ENCODE results near the gene KCNMA1.

The KCNMA1 gene

DNA sequence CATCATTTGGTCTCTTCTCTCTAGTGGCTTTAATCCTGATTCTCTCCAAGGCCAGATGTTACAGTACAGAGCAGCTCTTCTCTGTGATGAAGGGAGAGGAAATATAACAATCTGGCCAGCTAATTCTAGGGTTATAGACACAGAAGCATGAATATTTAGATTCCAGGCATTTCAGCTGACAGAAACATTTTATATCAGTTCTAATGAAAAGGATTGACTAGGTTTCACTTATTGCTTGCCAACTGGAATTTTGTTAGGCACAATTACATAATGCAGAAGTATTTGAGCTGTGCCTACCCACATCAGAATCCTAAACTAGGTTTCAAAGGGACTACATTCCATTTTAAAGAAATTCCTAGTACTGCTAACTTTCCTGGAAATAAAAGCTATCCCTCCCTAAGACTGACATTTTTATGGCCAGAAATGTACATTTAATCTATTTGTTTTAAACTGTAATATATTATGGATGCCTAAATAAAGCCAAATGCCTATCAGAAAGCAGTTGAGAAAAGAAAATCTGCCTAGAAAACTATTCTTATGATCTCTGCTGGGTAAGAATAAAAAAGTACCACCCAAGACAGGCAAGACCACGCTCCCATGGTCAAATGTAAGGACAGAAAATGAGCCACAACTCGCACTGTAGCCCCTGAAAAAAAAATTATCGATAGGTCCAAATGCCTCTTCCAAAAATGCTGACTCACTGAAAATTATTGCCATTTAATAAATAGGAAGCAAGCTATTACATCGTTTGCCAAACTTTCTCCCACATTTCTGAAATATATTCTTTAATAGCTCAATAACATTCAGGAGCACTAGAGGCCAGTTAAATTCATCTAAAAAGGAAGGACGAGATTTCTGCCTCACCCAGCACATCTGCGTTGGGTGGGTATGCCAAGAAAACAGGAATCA, 498.1 kb downstream of the KCNMA1 start:
- no peaks in the 10 kb centered on the region for H3K9me3 ChIP-seq (ENCODE audit: control insufficient read depth, low read depth, low read length)
- H3K27me3 ChIP-seq (ENCODE audit: control insufficient read depth, insufficient read depth, low read length), result no peaks in the 10 kb centered on the region
- peaks cover 4% of the 10 kb centered on the region for H3K4me1 ChIP-seq (ENCODE audit: control insufficient read depth, low read depth, low read length)
- no peak overlapping the region for H3K27ac ChIP-seq (ENCODE audit: low read length)
- no peak overlapping the region for H3K4me3 ChIP-seq (ENCODE audit: low read length)
- no peaks in the 10 kb centered on the region for H3K36me3 ChIP-seq (ENCODE audit: control insufficient read depth, low read depth, low read length)
- H3K9ac ChIP-seq (ENCODE audit: low read length), result no peak overlapping the region

DNA sequence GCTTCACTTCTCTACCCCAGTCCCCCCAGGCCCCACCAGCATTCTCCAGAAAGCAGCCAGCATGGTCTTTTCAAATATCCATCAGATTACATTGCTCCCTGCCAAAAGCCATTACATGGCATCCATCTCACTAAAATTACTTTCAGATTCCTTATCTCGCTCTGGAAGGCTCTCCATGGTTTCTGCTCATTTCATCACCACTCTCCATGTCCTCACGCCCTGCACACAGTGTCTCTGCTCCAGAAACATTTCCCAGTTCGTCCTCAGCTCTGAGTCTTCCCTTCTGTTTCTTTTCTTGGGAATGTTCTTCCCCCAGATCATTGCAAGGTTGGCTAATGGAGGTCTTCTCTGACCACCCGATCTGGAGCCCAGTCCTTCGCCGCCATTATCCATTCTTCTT, 499.1 kb downstream of the KCNMA1 start:
- no peak overlapping the region for H3K9ac ChIP-seq (ENCODE audit: low read length)
- no peak overlapping the region for H3K27ac ChIP-seq (ENCODE audit: low read length)
- no peak overlapping the region for H3K4me3 ChIP-seq (ENCODE audit: low read length)
- peaks cover 4% of the 10 kb centered on the region for H3K4me1 ChIP-seq (ENCODE audit: control insufficient read depth, low read depth, low read length)
- no peaks in the 10 kb centered on the region for H3K9me3 ChIP-seq (ENCODE audit: control insufficient read depth, low read depth, low read length)
- H3K36me3 ChIP-seq (ENCODE audit: control insufficient read depth, low read depth, low read length), result no peaks in the 10 kb centered on the region
- H3K27me3 ChIP-seq (ENCODE audit: control insufficient read depth, insufficient read depth, low read length), result no peaks in the 10 kb centered on the region

DNA sequence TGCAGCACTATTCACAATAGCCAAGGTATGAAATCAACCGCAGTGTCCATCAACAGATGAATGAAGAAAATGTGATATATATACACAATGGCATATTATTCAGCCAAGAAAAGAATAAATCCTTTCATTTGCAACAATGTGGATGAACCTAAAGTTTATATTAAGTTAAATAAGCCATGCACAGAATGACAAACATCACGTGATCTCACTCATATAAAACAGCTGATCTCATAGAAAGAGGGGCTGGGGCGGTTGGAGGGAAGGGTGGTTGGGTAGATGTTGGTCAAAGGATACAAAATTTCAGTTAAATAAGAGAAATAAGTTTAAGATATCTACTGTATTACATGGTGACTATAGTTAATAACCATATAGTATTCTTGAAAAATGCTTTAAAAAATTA, 502.1 kb downstream of the KCNMA1 start:
- Histone ChIP-seq H3K27me3 (ENCODE audit: control insufficient read depth, insufficient read depth, low read length) (no peaks in the 10 kb centered on the region), H3K9me3 (ENCODE audit: control insufficient read depth, low read depth, low read length) (no peaks in the 10 kb centered on the region), H3K4me1 (ENCODE audit: control insufficient read depth, low read depth, low read length) (peaks cover 4% of the 10 kb centered on the region), H3K27ac (ENCODE audit: low read length) (no peak overlapping the region), H3K36me3 (ENCODE audit: control insufficient read depth, low read depth, low read length) (no peaks in the 10 kb centered on the region), H3K9ac (ENCODE audit: low read length) (no peak overlapping the region), H3K4me3 (ENCODE audit: low read length) (no peak overlapping the region)

DNA sequence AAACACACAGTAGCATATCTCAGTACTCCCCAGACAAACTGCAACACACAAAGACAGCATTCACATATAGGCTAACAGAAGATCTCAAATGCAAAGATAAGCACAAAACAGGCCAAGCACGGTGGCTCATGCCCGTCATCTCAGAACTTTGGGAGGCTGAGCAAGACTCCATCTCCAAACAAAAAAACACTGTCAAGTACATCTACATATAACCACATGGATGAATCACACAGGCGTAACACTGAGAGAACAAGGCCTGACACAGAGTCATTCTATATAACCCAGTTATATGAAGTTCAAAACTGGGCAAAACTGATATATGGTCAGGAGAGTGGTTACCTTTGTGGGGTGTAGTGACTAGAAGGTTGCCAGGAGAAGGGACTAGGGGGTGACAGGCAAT, 506.4 kb downstream of the KCNMA1 start:
- Histone ChIP-seq H3K27ac (ENCODE audit: low read length) (no peak overlapping the region), H3K27me3 (ENCODE audit: control insufficient read depth, insufficient read depth, low read length) (no peaks in the 10 kb centered on the region), H3K4me3 (ENCODE audit: low read length) (no peak overlapping the region), H3K9ac (ENCODE audit: low read length) (no peak overlapping the region), H3K4me1 (ENCODE audit: control insufficient read depth, low read depth, low read length) (no peaks in the 10 kb centered on the region), H3K36me3 (ENCODE audit: control insufficient read depth, low read depth, low read length) (no peaks in the 10 kb centered on the region), H3K9me3 (ENCODE audit: control insufficient read depth, low read depth, low read length) (no peaks in the 10 kb centered on the region)

DNA sequence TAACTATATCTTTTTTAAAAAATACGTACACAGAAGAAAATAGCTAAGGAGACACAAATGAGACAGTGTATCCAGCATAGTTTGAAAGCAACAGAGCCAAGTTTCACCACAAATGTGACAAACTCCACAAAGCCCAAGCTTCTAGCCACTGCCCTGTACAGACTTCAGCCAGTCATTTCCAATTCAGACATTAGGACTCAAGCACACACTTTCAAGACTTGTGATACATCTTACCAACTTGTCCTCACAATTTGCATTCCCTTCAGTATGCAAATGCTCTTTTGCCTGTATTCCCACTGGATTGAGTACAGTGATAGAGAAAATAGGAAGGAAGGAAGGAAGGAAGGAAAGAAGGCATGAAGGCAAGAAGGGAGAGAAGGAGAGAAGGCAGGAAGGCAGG, 510.4 kb downstream of the KCNMA1 start:
- no peak overlapping the region for H3K27ac ChIP-seq (ENCODE audit: low read length)
- no peak overlapping the region for H3K9ac ChIP-seq (ENCODE audit: low read length)
- H3K9me3 ChIP-seq (ENCODE audit: control insufficient read depth, low read depth, low read length), result no peaks in the 10 kb centered on the region
- no peak overlapping the region for H3K4me3 ChIP-seq (ENCODE audit: low read length)
- H3K36me3 ChIP-seq (ENCODE audit: control insufficient read depth, low read depth, low read length), result no peaks in the 10 kb centered on the region
- H3K27me3 ChIP-seq (ENCODE audit: control insufficient read depth, insufficient read depth, low read length), result no peaks in the 10 kb centered on the region
- H3K4me1 ChIP-seq (ENCODE audit: control insufficient read depth, low read depth, low read length), result no peaks in the 10 kb centered on the region

DNA sequence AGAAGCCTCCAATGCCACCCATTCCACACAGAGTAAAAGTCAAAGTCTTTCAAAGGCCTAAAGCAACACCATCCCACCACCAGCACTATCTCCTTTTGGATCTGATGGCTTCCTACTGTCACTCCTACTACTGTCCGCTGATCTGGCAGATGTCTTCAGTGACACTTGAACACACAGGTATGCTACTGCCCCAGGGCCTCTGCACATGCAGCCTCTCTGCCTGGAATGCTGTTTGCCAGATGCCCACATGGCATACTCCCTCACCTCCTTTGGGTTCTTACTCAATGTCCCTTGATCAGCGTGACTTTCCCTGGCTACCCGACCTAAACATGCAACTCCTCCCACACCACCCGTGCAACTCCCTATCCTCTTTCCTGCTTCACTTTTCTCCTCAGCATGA, 512.4 kb downstream of the KCNMA1 start:
- Histone ChIP-seq H3K27me3 (ENCODE audit: control insufficient read depth, insufficient read depth, low read length) (no peaks in the 10 kb centered on the region), H3K9ac (ENCODE audit: low read length) (no peak overlapping the region), H3K36me3 (ENCODE audit: control insufficient read depth, low read depth, low read length) (no peaks in the 10 kb centered on the region), H3K4me1 (ENCODE audit: control insufficient read depth, low read depth, low read length) (no peaks in the 10 kb centered on the region), H3K27ac (ENCODE audit: low read length) (no peak overlapping the region), H3K9me3 (ENCODE audit: control insufficient read depth, low read depth, low read length) (no peaks in the 10 kb centered on the region), H3K4me3 (ENCODE audit: low read length) (no peak overlapping the region)

DNA sequence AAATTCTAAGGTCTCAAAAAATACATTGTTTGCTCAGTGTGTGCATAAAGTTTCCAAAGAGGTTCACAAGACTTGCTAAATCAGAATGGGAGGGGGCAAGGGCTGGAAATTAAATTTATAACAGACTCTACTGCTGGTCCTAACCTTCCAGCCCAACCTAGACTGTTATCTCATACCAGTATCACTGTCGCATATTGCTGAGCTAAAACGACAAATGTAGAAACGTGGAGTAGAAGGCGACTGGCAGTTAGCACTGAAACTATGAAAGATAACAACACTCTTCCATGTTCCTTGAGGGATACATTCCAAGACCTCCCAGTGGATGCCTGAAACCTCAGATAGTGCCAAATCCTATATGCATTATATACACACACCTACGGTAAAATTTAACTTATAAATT, 514.3 kb downstream of the KCNMA1 start:
- Histone ChIP-seq H3K4me1 (ENCODE audit: control insufficient read depth, low read depth, low read length) (no peaks in the 10 kb centered on the region), H3K9ac (ENCODE audit: low read length) (no peak overlapping the region), H3K36me3 (ENCODE audit: control insufficient read depth, low read depth, low read length) (no peaks in the 10 kb centered on the region), H3K4me3 (ENCODE audit: low read length) (no peak overlapping the region), H3K27me3 (ENCODE audit: control insufficient read depth, insufficient read depth, low read length) (no peaks in the 10 kb centered on the region), H3K27ac (ENCODE audit: low read length) (no peak overlapping the region), H3K9me3 (ENCODE audit: control insufficient read depth, low read depth, low read length) (no peaks in the 10 kb centered on the region)

DNA sequence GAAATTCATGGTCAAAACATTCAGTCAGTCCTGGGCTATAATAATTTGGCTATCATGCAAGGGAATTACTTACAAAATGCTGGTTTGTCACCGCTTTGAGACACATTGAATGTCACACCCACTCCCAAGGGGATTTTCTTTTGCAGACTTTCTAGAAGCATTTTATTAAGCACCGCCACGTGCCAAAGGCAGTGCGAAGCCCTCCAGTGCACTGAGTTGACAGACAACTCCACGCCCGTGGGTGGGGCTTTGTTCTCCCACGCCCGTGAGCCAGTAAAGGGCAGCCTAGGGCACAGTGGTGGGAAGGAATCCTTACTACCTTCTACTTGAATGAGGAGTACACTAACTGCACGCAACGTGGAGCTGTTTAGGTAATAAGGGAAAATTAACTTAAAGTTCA, 515.8 kb downstream of the KCNMA1 start:
- Histone ChIP-seq H3K36me3 (ENCODE audit: control insufficient read depth, low read depth, low read length) (no peaks in the 10 kb centered on the region), H3K27me3 (ENCODE audit: control insufficient read depth, insufficient read depth, low read length) (no peaks in the 10 kb centered on the region), H3K9me3 (ENCODE audit: control insufficient read depth, low read depth, low read length) (no peaks in the 10 kb centered on the region), H3K9ac (ENCODE audit: low read length) (no peak overlapping the region), H3K4me1 (ENCODE audit: control insufficient read depth, low read depth, low read length) (no peaks in the 10 kb centered on the region), H3K4me3 (ENCODE audit: low read length) (no peak overlapping the region), H3K27ac (ENCODE audit: low read length) (no peak overlapping the region)

DNA sequence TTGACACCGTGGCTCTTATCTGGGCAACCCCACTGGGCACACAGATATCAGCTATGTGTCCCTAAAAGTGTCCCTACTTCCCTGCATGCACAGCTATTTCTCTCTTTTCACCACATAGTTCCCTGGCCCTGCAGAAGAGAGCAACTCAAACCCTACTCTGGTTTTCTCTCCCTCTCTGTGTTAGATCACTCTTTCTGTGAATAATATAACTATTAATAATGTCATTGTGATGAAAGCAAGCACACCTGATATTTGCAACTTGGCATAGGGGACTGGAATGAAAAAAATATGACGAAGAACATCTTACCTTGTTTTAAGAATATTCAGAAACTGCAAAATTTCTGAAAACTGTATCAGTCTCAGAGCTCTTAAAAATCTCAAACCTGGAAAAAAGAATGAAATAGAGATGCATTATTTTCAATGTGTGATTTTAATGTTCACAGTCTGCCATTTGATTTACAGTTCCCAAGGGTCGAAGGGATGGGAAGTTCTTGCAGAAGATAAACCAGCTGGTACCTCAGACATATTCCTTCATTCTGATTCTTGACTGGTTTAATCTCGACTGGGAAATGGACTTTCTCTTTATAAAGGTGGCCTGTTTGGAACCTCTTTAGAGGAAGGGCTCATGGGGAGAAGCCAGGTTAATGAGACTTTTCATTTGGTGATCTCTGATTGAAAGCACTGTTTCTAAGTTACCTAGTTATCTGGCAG, 516.8 kb downstream of the KCNMA1 start:
- H3K27ac ChIP-seq (ENCODE audit: low read length), result no peak overlapping the region

DNA sequence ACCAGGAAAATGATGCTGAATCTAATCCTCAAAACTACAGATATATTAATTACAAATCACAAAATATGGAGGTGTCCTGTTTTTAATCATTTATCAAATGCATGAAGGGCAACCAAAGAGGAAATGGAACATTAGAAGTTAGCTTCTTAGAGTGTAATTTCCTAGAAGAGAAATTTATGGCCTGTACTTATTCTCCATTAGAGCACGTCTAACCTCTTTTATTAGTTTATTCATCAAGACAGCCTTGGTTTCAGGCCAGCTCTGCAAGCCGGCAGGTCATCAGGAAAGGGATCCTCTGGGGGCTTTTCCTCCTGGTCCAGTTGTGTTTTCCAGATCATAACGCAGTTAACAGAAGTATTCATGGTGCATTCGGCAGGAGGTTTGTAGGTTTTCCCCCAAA, 517.6 kb downstream of the KCNMA1 start:
- Histone ChIP-seq H3K4me3 (ENCODE audit: low read length) (no peak overlapping the region), H3K9ac (ENCODE audit: low read length) (no peak overlapping the region), H3K27ac (ENCODE audit: low read length) (no peak overlapping the region), H3K9me3 (ENCODE audit: control insufficient read depth, low read depth, low read length) (no peaks in the 10 kb centered on the region), H3K4me1 (ENCODE audit: control insufficient read depth, low read depth, low read length) (peaks cover 13% of the 10 kb centered on the region), H3K36me3 (ENCODE audit: control insufficient read depth, low read depth, low read length) (no peaks in the 10 kb centered on the region), H3K27me3 (ENCODE audit: control insufficient read depth, insufficient read depth, low read length) (no peaks in the 10 kb centered on the region)

More for the DNA sequence above, 516.8 kb downstream of the KCNMA1 start:
- Histone ChIP-seq H3K9me3 (ENCODE audit: control insufficient read depth, low read depth, low read length) (no peaks in the 10 kb centered on the region), H3K4me3 (ENCODE audit: low read length) (no peak overlapping the region), H3K36me3 (ENCODE audit: control insufficient read depth, low read depth, low read length) (no peaks in the 10 kb centered on the region), H3K27me3 (ENCODE audit: control insufficient read depth, insufficient read depth, low read length) (no peaks in the 10 kb centered on the region), H3K4me1 (ENCODE audit: control insufficient read depth, low read depth, low read length) (peaks cover 5% of the 10 kb centered on the region), H3K9ac (ENCODE audit: low read length) (no peak overlapping the region)

DNA sequence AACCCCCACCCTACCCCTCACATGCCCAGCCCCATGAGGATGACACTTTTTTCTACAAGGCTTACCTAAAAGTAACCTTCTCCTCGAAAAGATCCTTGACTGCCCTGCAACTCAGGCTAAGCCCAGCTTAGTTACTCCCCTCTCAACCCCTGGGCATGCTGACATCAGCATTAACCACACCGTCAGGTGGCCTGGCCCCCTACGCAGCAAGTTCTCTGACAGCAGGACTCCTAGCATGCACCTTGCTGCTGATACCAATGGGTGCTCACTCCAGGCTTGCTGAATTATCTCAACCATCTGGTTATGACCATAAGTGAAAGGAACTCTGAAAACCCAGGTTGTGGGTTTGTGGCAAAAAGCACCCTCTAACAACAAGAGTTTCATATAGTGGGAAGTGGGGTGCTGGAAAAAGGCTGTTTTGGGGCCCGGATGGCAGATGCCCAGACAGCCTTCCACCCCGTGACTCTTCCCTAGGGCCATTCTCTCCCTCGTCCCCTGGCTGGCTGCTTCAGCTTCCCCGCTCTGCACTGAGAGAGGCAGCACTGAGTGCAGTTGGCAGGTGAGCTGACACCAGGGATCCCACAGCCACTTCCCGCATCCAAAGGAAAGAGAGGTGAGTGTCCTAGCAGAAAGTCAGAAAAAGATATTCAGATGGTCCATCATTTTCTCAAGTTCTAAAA, 518.9 kb downstream of the KCNMA1 start:
- no peaks in the 10 kb centered on the region for H3K36me3 ChIP-seq (ENCODE audit: control insufficient read depth, low read depth, low read length)
- no peak overlapping the region for H3K9ac ChIP-seq (ENCODE audit: low read length)
- H3K27me3 ChIP-seq (ENCODE audit: control insufficient read depth, insufficient read depth, low read length), result no peaks in the 10 kb centered on the region
- H3K4me3 ChIP-seq (ENCODE audit: low read length), result no peak overlapping the region
- H3K4me1 ChIP-seq (ENCODE audit: control insufficient read depth, low read depth, low read length), result peaks cover 24% of the 10 kb centered on the region
- no peaks in the 10 kb centered on the region for H3K9me3 ChIP-seq (ENCODE audit: control insufficient read depth, low read depth, low read length)
- H3K27ac ChIP-seq (ENCODE audit: low read length), result no peak overlapping the region

All from iPS-18a (cell line).